Stimulated activated CD8-positive, alpha-beta memory T cell treated with anti-CD3 and anti-CD28 coated beads, Interleukin-7, amount 100 ng/mL, for 24 hours (primary cell): ENCODE measurements around the gene IMMP2L.

ENCODE experiments used
- DNase-seq: peaks from one replicate; pipeline ENCODE4 v3.0.0-alpha.2; 2020; ENCODE audit warnings: low read depth

The IMMP2L gene

GRCh38 chr7:111392294-111392693 lies 170.0 kb downstream of the IMMP2L start:
- no peak for DNase-seq

- DNase-seq, result no peak
These were observed 172.3 kb downstream of the IMMP2L start for GRCh38 chr7:111390000-111390399.

DNA sequence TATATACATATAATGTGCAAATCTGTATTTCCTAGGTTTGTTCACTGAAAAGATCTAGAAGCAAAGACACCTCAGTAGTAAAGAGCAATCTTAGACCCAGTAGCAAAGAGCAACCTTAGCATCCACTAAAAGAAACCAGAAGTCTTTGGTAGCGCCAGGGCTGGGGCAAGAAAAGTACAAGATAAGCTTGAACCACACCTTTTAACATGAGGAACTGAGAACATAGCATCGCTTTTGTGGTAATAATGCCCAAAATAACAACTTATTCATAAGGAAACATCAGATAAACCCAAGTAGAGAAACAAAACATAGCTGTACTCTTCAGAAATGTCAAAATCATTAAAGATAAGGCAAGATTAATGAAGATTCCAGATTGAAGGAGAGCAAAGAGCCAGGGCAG lies 173.4 kb downstream of the IMMP2L start:
- no peak for DNase-seq

- no peak for DNase-seq
These were observed 174.3 kb downstream of the IMMP2L start for GRCh38 chr7:111388016-111388415.

DNA sequence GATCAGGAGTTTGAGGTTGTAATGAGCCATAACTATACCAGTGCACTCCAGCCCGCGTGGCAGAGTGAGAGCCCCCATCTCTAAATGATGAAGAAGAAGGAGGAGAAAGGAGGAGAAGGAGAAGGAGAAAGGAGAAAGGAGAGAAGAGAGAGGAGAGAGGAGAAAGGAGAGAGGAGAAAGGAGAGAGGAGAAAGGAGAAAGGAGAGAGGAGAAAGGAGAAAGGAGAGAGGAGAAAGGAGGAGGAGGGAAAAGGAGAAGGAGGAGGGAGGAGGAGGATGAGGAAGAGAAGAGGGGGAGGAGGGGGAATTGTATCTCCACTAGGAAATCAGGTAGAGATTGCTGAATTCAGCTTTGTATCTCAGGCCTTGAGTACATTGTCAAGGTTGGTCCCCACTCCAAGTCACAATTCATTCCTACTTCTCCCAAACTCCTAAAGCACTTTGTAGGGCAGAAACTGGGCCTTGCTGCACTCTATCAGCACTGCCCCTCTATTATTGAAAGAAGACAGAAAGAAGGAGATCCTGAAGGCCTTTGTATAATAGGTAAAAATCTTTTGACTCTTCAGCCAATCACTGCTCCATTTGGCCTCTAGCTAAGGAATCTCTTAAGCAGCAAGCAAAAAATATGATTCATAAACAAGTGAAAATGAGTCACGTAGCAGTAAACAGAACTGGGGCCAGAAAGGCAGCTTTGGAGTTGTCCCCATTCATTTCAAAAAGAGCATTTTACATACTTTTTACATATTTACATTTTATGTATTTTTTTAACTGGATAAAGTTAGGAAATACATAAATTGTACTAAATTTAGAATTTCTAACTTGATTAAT lies 178.0 kb downstream of the IMMP2L start:
- no peak for DNase-seq

- no peak for DNase-seq
These were observed 179.2 kb downstream of the IMMP2L start for GRCh38 chr7:111383133-111383532.

- DNase-seq, result no peak
These were observed 180.7 kb downstream of the IMMP2L start for GRCh38 chr7:111381590-111381989.

DNA sequence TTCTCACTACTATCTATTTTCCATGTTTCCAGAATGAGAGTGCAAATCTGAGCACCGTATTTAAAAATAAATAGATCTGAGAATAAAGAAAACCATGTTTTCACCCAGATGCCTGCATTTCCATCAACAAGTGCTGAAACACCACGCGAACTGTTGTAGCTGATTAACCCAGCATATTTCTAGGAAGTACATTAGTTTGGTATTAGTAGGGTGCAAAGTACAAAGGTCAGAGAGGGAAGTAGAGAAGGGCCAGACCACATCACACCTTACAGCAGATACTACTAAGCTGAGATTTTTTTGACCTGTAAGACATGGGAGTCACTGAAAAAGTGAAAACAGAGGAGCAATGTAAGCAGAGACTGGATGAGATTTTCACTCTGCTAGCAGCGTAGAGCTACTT lies 181.3 kb downstream of the IMMP2L start:
- no peak for DNase-seq

- DNase-seq, result no peak
These were observed 188.3 kb downstream of the IMMP2L start for GRCh38 chr7:111374027-111374426.

GRCh38 chr7:111371437-111371836 lies 190.9 kb downstream of the IMMP2L start:
- no peak for DNase-seq

- no peak for DNase-seq
These were observed 192.3 kb downstream of the IMMP2L start for GRCh38 chr7:111370002-111370401.

DNA sequence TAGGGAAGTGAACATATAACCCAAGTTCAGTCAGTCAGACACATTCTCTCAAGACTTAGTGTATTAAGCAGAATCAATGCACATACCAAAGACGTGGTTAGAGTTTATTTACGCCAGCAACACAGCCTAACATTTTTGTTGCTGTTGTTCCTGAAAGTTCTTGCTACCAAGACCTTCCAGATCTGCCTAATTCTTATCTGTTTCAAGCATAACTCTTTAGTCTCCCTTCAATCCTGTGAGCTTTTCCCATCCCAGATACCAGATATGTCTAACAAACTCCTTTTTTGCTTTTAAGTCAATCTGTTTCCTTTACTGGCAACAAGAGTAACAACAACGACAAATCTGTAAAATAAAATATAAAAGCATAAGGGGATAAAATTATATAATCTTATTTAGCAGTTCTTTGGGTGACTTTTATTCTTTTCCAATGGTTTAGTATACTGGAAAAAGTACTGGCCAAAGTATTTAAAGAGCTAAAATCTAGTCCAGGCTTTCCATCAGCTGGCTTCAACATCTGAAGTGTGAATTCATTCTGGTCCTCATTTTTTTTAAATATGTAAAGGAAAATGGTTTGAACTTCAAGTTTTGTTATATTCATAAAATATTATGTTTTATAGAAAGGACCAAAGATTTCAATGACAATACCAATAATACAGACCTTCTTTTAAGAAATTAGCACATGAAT lies 193.8 kb downstream of the IMMP2L start:
- no peak for DNase-seq

DNA sequence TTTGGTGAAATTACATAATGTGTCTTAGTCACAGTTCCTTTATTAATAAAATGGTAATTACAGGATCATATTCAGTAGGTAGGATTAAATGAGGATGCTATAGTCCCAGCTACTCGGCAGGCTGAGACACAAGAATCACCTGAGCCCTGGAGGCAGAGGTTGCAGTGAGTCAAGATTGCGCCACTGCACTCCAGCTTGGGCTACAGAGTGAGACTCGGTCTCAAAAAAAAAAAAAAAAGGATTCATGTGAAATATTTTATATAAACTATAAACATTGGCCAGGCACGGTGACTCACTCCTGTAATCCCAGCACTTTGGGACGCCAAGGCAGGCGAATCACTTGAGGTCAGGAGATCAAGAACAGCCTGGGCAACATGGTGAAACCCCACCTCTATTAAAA lies 197.9 kb downstream of the IMMP2L start:
- no peak for DNase-seq

GRCh38 chr7:111363099-111363498 lies 199.2 kb downstream of the IMMP2L start:
- DNase-seq, result no peak

GRCh38 chr7:111362506-111363054 lies 199.7 kb downstream of the IMMP2L start:
- no peak for DNase-seq

DNA sequence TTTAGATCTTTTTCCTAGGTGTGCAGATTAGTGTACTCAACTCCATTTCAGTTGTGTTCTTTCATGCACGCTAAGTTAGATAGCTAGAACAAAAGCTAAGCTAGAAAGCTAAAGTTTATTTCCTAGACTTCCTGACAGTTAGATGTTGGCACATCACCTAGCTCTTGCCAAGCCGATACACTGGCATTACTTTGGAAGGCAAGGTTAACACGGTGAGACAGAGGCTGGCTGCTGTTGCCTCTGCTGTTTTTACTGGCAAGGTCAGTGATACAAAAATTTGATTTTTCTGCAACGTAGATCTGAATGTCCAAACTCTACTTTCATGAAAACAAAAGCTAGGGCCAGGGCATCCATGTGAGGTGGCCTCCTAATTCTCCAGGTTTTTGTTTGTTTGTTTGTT lies 203.4 kb downstream of the IMMP2L start:
- DNase-seq, result no peak

- no peak for DNase-seq
These were observed 204.6 kb downstream of the IMMP2L start for GRCh38 chr7:111357691-111358090.

- no peak for DNase-seq
These were observed 205.4 kb downstream of the IMMP2L start for GRCh38 chr7:111356941-111357340.

DNA sequence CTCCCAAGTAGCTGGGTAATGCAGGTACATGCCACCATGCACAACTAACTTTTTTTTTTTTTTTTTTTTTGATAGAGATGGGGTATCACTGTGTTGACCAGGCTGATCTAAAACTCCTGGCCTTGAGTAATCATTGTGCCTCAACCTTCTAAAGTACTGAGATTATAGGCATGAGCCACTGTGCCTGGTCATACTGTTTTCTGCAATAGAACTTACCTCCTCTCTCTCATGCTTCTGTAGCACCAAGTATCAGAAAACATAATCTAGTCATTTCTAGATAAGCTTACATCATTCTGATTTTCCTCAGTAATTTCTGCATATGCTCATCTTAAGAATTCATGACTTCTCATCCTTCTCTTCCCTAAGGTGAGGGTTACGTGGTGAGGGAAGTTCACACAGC lies 210.0 kb downstream of the IMMP2L start:
- DNase-seq, result no peak

DNA sequence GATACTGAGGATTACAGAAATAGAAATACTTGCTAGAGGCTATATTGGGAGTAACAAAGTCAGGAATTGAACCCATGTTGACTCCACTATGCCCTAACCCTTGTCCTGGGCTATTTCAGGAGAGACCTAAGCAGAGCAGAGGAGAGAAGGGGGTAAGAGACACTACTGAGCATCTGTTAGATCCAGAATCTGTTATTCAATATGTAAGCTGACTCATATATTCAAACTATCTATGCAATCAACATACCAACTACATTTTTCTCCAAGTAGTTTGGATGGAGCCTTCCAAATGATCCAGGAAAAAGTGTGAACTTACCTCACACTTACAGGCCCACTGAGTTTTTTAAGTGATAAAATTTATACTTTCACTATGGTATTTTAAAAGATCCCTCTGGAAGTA lies 216.1 kb downstream of the IMMP2L start:
- DNase-seq, result no peak

GRCh38 chr7:111343017-111343416 lies 219.3 kb downstream of the IMMP2L start:
- DNase-seq, result no peak

GRCh38 chr7:111339006-111339405 lies 223.3 kb downstream of the IMMP2L start:
- DNase-seq, result no peak

DNA sequence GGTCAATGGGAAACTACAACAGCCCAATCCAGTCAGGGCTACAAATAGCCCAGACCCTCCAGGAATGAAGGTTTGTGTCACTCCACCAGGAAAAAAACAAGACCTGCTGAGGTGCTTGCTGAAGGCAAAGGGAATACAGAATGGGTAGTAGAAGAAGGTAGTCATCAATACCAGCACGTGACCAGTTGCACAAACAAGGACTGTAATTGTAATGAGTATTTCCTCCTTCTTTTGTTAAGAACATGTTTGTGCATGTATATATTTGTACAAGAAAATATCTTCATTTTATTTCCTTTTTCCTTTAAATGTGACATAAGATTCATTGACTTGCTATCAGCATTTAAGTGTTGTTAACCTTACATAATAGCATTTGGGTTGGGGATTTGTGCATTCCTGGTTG lies 229.3 kb downstream of the IMMP2L start:
- DNase-seq, result no peak

GRCh38 chr7:111330235-111330523 lies 232.1 kb downstream of the IMMP2L start:
- no peak for DNase-seq
